ENCODE results near the gene MPDU1.

DNA sequence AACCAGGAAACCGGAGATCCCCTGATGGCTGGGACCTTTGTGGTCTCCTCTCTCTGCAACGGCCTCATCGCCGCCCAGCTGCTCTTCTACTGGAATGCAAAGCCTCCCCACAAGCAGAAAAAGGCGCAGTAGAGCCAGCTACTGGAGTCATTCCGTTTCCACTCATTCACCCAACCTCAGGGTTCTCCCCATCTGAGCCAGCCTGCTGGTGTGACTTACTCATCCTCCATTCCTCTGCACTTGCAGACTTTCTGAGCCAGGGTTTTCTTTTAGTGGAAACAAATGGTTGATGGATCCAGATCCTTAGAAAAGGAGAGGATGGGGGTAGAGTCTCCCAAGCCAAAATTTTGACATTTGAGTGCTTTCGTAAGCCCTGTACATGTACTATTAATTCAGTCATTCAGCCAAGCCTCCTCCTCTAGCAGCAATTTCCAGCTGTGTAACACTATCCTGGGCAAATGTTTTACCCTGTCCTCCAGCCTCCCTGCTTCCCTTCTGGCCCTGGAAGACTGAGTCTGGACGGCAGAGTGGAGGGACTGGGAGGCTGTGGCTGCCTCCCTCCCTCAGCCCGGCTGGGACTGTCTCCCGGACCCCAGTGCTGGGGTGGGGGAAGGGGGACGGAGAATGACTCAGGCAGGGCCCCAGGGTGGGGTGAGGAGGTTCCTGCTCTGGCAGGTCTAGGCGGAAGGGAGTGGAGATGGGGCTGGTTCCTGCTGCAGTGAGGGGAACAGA, 3.9 kb downstream of the MPDU1 start:
- TF ChIP-seq, protein P1, sequence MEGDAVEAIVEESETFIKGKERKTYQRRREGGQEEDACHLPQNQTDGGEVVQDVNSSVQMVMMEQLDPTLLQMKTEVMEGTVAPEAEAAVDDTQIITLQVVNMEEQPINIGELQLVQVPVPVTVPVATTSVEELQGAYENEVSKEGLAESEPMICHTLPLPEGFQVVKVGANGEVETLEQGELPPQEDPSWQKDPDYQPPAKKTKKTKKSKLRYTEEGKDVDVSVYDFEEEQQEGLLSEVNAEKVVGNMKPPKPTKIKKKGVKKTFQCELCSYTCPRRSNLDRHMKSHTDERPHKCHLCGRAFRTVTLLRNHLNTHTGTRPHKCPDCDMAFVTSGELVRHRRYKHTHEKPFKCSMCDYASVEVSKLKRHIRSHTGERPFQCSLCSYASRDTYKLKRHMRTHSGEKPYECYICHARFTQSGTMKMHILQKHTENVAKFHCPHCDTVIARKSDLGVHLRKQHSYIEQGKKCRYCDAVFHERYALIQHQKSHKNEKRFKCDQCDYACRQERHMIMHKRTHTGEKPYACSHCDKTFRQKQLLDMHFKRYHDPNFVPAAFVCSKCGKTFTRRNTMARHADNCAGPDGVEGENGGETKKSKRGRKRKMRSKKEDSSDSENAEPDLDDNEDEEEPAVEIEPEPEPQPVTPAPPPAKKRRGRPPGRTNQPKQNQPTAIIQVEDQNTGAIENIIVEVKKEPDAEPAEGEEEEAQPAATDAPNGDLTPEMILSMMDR (IDR thresholded peaks at IDR 0.05; ENCODE audit: low read depth, low read length, poor library complexity, severe bottlenecking), result no peak
- TF ChIP-seq EZH2phosphoT487 (IDR thresholded peaks at IDR 0.05; ENCODE audit: borderline replicate concordance, low read length), result no peak

All from DOHH2 (cell line).